GM12872 (cell line): Measurements from ENCODE around the gene PALLD.

Source experiments
- CTCF ChIP-seq: IDR thresholded peaks from 3 replicates; pipeline ENCODE4 v1.5.1; 2011; ENCODE audit warnings: low read depth, mild to moderate bottlenecking, low read length, moderate library complexity; ENCODE audit not compliant: insufficient read depth

PALLD gene

GRCh38 chr4:168637872-168638756, 141.3 kb downstream of the PALLD start:
- TF ChIP-seq CTCF: no peak

DNA sequence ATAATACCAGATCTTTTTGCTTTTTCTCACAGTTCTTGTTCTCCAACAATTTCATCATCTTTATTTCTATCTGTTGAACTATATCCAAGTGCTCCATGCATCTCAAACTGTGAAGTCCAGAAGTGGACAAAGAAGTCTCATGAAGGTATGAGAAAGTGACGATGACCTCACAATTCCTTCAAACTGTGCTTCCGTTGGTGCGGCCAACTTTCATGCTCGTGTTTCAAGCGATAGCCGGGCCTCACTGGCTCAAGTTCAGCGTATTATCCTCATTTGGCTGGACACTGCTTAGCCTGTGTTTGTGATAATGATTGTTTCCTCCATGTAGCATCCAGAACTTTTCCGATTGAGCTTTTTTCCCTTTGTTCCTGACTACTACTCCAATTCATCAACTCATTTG, 143.1 kb downstream of the PALLD start:
- TF ChIP-seq CTCF: no peak

GRCh38 chr4:168641811-168642140, 144.9 kb downstream of the PALLD start:
- no peak for TF ChIP-seq CTCF

GRCh38 chr4:168642591-168642990, 145.7 kb downstream of the PALLD start:
- TF ChIP-seq CTCF: no peak

GRCh38 chr4:168643111-168643795, 146.4 kb downstream of the PALLD start:
- TF ChIP-seq CTCF: no peak

- TF ChIP-seq CTCF: no peak
Observed at GRCh38 chr4:168643796-168644159, 146.9 kb downstream of the PALLD start.

- TF ChIP-seq CTCF: no peak
Observed at GRCh38 chr4:168646001-168646768, 149.3 kb downstream of the PALLD start.
